Measurements from ENCODE around the gene THG1L. TPM values are rescaled to one million over a fixed set of nuclear protein-coding genes. Genes with fewer than 3 reads are reported as not detected.

The THG1L gene
- total RNA-seq, 3 donors from 2014 or later: 12.3 to 15.1 (median 13.5) TPM

- Histone ChIP-seq H3K4me3 (no peak overlapping the region), H3K27ac (no peak overlapping the region), H3K4me1 (no peaks in the 10 kb centered on the region), H3K27me3 (no peaks in the 10 kb centered on the region), H3K9me3 (no peaks in the 10 kb centered on the region), H3K36me3 (no peaks in the 10 kb centered on the region)
- no peak for TF ChIP-seq POLR2AphosphoS5 (IDR thresholded peaks at IDR 0.05)
- TF ChIP-seq, protein P1, sequence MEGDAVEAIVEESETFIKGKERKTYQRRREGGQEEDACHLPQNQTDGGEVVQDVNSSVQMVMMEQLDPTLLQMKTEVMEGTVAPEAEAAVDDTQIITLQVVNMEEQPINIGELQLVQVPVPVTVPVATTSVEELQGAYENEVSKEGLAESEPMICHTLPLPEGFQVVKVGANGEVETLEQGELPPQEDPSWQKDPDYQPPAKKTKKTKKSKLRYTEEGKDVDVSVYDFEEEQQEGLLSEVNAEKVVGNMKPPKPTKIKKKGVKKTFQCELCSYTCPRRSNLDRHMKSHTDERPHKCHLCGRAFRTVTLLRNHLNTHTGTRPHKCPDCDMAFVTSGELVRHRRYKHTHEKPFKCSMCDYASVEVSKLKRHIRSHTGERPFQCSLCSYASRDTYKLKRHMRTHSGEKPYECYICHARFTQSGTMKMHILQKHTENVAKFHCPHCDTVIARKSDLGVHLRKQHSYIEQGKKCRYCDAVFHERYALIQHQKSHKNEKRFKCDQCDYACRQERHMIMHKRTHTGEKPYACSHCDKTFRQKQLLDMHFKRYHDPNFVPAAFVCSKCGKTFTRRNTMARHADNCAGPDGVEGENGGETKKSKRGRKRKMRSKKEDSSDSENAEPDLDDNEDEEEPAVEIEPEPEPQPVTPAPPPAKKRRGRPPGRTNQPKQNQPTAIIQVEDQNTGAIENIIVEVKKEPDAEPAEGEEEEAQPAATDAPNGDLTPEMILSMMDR (IDR thresholded peaks at IDR 0.05): no peak
- no peak for TF ChIP-seq POLR2A (IDR thresholded peaks at IDR 0.05)
- intact Hi-C loops (cut with DNase I; ENCODE audit: low total_unique reads): no loop called here
- no peak for DNase-seq (ENCODE audit: low spot score in 2 of 2)
Measured at GRCh38 chr5:157709346-157709745, 21.9 kb upstream of the THG1L start.

DNA sequence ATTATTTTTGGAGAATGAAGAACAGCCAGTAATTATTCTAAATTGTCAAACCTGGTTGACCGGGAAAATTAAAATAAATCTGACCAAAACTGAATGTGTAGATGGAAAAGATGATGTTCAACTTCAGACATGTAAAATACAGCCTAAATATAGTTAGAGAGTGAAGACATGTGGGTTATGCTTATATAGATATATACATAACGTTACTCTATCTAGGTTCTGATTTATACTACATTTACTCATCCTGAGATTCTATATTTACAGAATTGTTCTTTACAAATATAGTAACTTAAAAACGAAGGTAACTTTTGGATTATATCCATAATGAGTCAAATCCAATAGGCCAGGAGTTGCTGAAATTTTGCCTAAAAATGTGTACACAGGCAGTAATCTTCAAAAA is 20.8 kb upstream of the THG1L start:
- Histone ChIP-seq H3K9me3 (no peaks in the 10 kb centered on the region), H3K27me3 (no peaks in the 10 kb centered on the region), H3K36me3 (no peaks in the 10 kb centered on the region), H3K27ac (no peak overlapping the region), H3K4me1 (no peaks in the 10 kb centered on the region), H3K4me3 (no peak overlapping the region)
- no peak for DNase-seq (ENCODE audit: low spot score in 2 of 2)
- intact Hi-C loops (cut with DNase I; ENCODE audit: low total_unique reads): no loop called here
- no peak for TF ChIP-seq POLR2AphosphoS5 (IDR thresholded peaks at IDR 0.05)
- no peak for TF ChIP-seq POLR2A (IDR thresholded peaks at IDR 0.05)
- TF ChIP-seq, protein P1 (IDR thresholded peaks at IDR 0.05): no peak

GRCh38 chr5:157710882-157711281 is 20.3 kb upstream of the THG1L start:
- no peak for DNase-seq (ENCODE audit: low spot score in 2 of 2)
- Histone ChIP-seq H3K4me1 (no peaks in the 10 kb centered on the region), H3K9me3 (no peaks in the 10 kb centered on the region), H3K27me3 (no peaks in the 10 kb centered on the region), H3K36me3 (no peaks in the 10 kb centered on the region), H3K4me3 (no peak overlapping the region), H3K27ac (no peak overlapping the region)
- no peak for TF ChIP-seq POLR2A (IDR thresholded peaks at IDR 0.05)
- TF ChIP-seq, protein P1 (IDR thresholded peaks at IDR 0.05): no peak
- no peak for TF ChIP-seq POLR2AphosphoS5 (IDR thresholded peaks at IDR 0.05)
- intact Hi-C loops (cut with DNase I; ENCODE audit: low total_unique reads): no loop called here

DNA sequence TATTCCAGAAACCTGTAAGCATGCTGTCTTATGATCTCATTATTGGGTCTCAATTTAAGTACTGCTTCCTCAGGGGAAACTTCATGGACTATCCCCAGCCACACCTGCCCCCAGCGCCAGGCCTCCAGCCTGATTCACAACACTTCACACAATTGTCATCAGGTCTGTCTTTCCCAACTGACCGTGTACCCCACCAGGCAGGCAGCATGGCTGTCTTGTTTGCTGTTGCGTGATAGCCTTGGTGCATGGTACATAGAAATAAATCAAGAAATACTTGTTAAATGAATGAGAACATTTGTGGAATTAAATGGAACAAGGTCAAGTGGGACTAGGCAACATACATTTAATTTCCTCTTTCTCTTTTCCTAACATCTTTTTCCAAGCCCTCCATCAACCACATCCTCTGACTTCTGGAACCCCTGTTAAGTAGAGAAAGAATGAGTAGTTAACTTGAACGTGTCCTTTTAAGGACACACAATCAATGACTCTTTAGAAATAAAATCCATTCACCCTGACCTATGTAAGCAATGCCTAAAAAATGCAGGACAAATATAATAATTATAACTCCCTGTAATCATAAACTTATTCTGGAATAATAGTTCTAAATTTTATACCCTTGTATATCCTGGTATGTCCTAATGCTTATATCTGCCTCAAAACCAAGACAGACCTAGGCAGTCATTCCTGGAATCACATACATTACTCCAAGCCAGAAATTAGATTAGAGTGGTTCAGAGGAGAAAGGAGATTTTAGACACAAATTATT is 17.2 kb upstream of the THG1L start:
- TF ChIP-seq POLR2AphosphoS5 (IDR thresholded peaks at IDR 0.05) (no peak), POLR2A (IDR thresholded peaks at IDR 0.05) (no peak)
- TF ChIP-seq, protein P1 (IDR thresholded peaks at IDR 0.05): no peak
- H3K36me3 ChIP-seq: no peaks in the 10 kb centered on the region
- no peaks in the 10 kb centered on the region for H3K9me3 ChIP-seq
- DNase-seq (ENCODE audit: low spot score in 2 of 2): no peak
- intact Hi-C loops (cut with DNase I; ENCODE audit: low total_unique reads): no loop called here
- H3K27me3 ChIP-seq: no peaks in the 10 kb centered on the region
- H3K4me3 ChIP-seq: no peak overlapping the region
- H3K4me1 ChIP-seq: no peaks in the 10 kb centered on the region
- H3K27ac ChIP-seq: no peak overlapping the region

- Histone ChIP-seq H3K27me3 (no peaks in the 10 kb centered on the region), H3K9me3 (no peaks in the 10 kb centered on the region), H3K4me1 (no peaks in the 10 kb centered on the region), H3K27ac (no peak overlapping the region), H3K36me3 (no peaks in the 10 kb centered on the region), H3K4me3 (no peak overlapping the region)
- TF ChIP-seq POLR2AphosphoS5 (IDR thresholded peaks at IDR 0.05) (no peak), POLR2A (IDR thresholded peaks at IDR 0.05) (no peak)
- TF ChIP-seq, protein P1 (IDR thresholded peaks at IDR 0.05): no peak
- intact Hi-C loops (cut with DNase I; ENCODE audit: low total_unique reads): no loop called here
- DNase-seq (ENCODE audit: low spot score in 2 of 2): no peak
Measured at GRCh38 chr5:157714596-157714864, 16.7 kb upstream of the THG1L start.
